ENCODE data around the gene TTLL9. TPM values are rescaled to one million over a fixed set of nuclear protein-coding genes. Genes with fewer than 3 reads are reported as not detected.

Gene TTLL9
- total RNA-seq, 1 donor from 2014 or later = 0.30 TPM

- no peak for DNase-seq
Observed at GRCh38 chr20:31837896-31838397, 32.5 kb upstream of the TTLL9 start.

GRCh38 chr20:31838646-31839292, 31.7 kb upstream of the TTLL9 start:
- no peak for DNase-seq

DNA sequence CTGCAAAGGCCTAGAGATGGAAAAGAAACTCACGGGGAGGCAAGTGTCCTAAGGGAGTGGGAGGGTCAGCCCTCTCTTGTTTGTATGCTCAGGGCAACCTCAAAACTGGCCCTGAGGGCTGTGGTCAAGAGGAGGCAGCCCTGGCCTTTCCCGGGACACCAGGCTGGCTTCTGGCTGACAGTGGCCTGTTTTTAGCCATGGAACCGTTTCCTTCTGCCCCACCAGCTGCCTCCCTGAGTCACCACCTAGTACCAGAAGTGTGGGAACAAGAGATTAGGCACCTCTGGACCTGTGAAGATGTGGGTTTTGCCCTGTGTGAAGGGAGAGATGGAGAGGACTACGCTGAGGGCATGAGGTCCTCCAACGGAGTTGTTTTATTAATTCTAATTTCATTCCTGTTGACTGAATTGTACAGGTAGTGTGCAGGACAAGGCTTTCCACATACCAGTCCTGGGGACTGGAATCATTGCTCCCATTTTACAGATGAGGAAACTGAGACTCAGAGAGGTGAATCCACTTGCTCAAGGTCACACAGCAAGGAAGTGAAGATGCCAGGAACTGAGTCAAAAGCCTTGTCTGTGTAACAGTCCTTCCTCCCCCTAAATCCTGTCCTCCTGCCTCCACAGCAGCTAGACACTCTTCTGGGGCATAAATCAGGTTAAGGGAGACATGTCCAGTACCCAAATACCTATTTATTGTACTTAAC, 30.5 kb upstream of the TTLL9 start:
- no peak for DNase-seq

GRCh38 chr20:31840906-31841816, 29.3 kb upstream of the TTLL9 start:
- DNase-seq = no peak

DNA sequence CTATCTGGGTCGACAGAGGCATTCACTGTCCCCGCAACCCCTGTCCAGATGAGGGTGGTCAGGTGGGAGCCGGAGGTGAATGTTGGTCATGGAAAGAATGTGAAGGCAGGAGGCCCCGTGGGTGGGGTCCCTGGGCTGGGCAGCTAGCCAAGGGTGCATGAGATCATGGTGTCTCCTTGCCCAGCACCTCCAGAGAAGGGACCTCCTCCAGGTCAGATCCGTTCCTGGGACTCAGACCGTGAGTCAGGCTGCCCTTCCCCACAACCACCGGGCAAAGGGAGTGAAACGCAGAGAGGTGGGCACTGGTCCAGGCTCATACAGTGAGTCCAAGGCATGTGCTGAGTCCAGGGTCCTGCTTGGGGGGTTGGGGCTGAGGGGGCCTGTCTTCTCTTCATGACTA, 28.5 kb upstream of the TTLL9 start:
- no peak for DNase-seq

GRCh38 chr20:31842471-31843157, 27.8 kb upstream of the TTLL9 start:
- no peak for DNase-seq

DNA sequence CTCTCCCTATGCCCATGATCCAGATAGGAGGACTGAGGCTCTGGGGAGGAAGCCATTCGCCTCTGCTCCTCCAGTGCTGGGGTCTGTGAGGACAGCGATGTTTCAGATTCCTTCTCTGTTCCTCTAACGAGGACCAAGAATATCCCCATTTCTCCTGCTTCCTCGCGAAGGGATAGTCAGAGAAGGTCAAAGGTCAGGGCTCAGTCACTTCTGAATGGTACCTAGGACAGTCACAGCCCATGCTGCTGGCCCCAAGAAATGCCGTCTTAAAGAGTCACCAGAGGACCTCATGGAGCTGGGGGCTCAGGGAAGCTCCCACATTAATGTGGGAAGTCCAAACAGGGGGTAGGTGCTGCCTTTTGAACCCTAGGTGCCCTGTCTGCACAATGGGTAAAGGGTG, 27.1 kb upstream of the TTLL9 start:
- DNase-seq = no peak

GRCh38 chr20:31843881-31844280, 26.6 kb upstream of the TTLL9 start:
- DNase-seq = no peak

DNA sequence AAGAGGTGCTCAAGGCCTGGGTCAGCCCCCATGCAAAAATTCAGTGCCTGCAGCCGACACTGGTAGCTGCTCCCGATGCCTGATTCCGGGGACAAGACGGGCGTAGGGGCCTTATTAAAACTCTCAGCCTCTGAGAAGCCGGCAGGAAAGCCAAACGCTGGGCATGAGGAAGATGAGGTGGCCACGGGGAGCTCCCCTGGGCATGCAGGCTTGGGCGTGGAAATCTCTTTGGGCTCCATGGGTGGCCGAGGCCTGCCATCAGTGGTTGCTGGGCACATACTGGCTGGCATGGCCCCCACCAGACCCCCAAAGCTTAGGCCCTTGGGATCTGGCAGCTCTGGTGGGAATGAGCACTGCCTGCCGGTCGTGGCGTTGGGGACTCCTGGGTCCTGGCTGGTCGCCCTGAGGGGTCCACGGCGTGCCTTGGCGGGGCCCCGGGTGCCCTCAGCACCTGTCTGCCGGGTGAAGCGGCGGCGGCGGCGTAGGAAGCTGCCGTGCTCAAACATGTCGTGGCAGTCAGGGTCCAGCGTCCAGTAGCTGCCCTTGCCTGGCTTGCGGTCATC, 25.6 kb upstream of the TTLL9 start:
- DNase-seq = no peak

DNA sequence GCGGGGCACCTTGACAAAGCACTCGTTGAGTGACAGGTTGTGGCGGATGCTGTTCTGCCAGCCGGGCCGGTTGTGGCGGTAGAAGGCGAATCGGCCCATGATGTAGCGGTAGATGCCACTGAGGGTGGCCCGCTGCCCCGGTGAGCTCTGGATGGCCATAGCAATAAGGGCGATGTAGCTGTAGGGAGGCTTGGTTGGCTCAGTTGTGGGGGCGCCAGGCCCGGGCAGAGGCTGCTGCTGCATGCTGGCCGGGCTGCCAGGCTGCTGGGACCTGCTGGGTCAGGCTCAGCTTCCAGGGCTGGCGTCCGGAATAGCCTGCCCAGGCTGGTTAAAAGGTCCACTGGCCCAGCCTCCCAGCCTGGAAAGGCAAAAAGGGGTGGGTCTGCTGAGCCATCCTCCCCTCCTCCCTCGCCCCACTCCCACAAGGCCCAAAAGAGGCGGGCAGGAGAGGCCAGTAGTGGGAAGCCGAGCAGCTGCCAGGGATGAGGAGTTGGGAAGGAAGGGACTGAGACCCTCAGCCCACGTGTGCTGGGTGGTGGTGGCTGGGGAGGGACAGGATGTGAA, 25.1 kb upstream of the TTLL9 start, which contains the start of gene FOXS1:
FOXS1 (minus strand) TSS at position 305 of the 564 bp plus-strand sequence; CDS start at position 243, 62 bp downstream.
- no peak for DNase-seq

DNA sequence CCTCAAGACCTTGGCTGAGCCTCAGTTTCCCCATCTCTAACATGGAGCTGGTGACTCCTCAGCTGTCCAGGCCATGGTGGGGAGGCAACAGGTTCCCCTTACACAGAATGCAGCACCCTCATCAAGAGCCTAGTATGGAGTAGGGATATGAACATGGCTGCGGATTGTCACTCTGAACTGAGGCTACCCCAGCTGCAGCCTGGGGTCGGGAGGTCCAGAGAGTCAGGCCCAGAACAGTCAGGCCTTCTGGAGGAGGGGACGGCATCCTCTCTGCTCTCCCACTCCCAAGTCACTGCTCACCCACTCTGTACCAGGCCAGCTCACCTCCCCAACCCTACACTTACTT, 23.7 kb upstream of the TTLL9 start:
- no peak for DNase-seq

DNA sequence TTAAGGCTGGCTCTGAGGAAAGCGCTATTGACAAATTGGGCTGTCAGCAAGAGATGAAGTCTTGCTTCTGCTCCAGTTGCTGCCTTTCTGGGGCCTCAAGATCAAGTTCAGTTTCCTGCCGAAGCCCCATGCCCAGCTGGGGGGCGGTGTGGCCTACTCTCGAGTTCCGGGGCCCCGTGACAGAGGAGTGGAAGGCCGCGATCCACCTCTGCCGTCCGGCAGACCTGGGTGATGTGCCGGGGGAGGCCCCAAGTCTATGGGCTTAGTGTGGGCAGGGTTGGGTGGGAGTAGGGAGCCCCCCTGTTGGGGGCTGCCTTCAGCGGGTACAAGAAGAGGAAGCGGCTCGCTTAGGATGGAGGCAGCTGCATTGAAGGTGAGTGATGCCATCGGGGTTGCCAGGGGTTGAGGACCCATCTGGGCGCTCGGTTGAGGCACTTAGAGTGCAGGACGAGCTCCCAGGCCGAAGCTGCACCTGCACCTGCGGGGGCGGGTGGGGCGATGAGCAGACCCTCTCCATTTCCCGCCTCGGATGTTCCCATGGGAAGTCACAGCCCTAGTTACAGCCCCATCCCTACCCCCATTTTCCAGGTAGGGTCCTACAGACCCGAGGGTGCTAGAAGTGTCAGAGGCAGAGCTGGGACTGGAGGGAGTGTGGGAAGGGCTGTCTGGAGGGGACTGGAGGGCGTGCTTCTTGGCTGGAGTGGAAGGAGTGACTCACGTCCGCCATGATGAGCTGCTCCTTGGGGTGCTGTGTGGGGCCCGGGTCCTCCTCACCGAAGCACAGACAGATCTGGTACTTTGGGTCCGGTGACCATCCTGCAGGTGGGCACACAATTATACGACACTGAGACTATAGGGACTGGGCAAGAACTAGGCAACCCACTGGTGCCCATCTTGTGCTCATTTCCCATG, 22.1 kb upstream of the TTLL9 start:
- DNase-seq = no peak

GRCh38 chr20:31849306-31849930, 21.0 kb upstream of the TTLL9 start:
- DNase-seq = no peak

GRCh38 chr20:31851240-31851955, 19.0 kb upstream of the TTLL9 start:
- no peak for DNase-seq

GRCh38 chr20:31853481-31853880, 17.0 kb upstream of the TTLL9 start:
- DNase-seq = no peak

DNA sequence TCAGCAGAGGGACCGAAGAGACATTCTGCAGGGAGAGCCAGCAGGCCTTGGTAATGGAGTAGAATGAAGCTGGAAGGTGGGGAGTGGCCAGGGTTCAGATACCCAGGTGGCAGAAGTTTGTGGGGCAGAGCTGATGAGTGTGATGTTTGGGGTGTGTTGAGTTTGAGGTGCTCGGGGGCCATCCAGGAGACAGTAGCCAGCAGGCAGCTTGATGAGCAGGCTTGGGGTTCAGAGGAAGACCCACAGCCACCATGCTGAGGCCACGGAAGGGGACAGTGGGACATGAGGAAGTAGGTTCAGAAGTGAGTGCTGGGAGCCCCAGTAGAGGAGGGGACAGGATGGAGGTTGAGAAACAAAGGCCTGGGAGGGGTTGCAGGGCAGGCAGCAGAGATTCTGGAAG, 13.9 kb upstream of the TTLL9 start:
- DNase-seq = no peak

DNA sequence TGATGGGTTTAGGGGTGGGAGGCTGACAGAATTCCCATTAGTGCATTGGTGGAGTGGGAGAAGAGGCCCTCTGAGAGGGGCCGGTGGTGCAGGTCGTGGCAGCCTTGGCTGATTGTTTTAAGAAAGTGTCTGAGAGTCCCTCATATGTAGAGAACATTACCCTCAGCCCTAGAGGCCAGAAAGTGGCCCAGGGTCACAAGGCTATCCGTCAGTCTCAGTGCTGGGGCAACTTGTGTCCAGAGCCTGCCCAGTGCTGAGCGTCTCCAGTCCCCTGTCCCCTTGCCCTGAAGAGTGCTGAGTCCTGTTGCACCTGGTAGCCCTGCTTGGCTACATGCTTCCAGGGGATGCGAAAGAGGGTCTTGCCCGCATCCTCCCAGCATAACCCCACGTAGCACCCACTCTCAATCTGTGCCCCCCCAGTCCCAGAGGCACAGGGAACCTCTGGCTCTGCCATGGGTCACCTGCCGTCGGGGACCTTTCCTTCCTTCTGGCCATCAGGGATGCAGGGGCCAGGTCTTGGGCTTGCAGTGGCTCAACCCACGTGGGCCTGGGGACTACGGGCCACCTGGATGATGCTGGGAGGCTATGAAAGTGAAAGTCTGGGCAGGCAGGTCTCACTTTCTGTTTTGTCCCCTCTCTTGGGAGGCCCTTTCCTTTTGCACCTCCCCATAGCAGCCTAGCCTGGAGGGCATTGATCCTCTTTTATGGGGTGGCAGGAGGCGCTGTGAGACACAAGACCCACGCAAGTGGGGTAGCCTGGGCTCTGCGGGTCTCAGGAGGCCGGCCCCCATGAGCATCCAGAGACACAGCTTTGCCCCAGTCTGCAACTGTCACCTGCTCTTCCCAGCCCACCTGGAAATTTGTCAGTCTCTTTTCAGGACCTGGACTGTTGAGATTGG, 12.3 kb upstream of the TTLL9 start:
- no peak for DNase-seq

DNA sequence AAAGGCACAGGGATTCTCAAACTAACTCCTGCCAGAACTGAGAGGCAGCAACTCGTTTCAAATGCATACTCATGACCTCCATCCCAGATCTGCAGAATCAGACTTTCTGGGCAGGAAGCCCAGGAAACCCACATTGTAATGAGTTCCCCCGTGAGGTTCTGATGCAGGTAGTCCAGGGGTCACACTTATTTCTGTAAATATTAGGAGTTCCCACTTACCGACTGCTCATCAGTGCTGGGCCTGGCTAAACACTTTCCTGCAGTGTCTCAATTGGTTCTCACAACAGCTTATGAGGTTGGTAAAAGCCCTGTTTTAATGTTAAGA, 11.7 kb upstream of the TTLL9 start:
- no peak for DNase-seq

Data from skin of body (tissue), 2 donors.